Testis (tissue), 2 donors: ENCODE measurements around the gene TRIP6.
"Not testable (repeated sequence)": the region's sequence is repeated elsewhere in the genome, so short reads cannot be mapped to it uniquely, and the experiment has no call there.

Experiments
- POLR2A ChIP-seq: fragments of 450-650 bp; IDR thresholded peaks from one replicate; pipeline ENCODE4 v1.6.1; 2017; ENCODE audit warnings: antibody characterized with exemption, mild to moderate bottlenecking, moderate library complexity
- TF ChIP-seq, protein P1 (sequence below), 3 experiments: fragments of 450-650 bp in 2 of 3; fragments of 200-600 bp in 1 of 3; sonication (generic) in 1 of 3; IDR thresholded peaks; one replicate each; pipeline ENCODE4 v1.5.1; 2016 to 2019; ENCODE audit warnings: antibody characterized with exemption in 3 of 3, mild to moderate bottlenecking in 2 of 3, moderate library complexity in 1 of 3

DNA sequence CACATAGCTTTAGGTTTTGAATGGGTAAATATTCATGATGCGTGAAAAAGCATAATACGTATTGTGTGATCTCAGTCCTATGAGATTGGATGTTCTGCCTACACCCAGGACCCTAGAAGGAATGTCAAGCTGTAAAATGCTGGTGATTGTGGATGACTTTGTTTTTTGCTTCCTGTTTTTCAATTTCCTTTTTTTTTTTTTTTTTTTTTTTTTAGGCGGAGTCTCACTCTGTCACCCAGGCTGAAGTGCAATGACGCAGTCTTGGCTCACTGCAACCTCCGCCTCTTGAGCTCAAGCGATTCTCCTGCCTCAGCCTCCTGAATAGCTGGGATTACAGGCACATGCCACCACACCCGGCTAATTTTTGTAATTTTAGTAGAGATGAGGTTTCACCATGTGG is 43.3 kb downstream of the TRIP6 start:
- not testable (repeated sequence) for TF ChIP-seq POLR2A
- TF ChIP-seq, protein P1, sequence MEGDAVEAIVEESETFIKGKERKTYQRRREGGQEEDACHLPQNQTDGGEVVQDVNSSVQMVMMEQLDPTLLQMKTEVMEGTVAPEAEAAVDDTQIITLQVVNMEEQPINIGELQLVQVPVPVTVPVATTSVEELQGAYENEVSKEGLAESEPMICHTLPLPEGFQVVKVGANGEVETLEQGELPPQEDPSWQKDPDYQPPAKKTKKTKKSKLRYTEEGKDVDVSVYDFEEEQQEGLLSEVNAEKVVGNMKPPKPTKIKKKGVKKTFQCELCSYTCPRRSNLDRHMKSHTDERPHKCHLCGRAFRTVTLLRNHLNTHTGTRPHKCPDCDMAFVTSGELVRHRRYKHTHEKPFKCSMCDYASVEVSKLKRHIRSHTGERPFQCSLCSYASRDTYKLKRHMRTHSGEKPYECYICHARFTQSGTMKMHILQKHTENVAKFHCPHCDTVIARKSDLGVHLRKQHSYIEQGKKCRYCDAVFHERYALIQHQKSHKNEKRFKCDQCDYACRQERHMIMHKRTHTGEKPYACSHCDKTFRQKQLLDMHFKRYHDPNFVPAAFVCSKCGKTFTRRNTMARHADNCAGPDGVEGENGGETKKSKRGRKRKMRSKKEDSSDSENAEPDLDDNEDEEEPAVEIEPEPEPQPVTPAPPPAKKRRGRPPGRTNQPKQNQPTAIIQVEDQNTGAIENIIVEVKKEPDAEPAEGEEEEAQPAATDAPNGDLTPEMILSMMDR (IDR thresholded peaks at IDR 0.05), result not testable (repeated sequence)
